Left lung (tissue), 10 donors: Measurements from ENCODE around the gene JAK1. TPM values are rescaled to one million over a fixed set of nuclear protein-coding genes. Genes with fewer than 3 reads are reported as not detected.

Experiments used
- ATAC-seq: fragments of 200-7000 bp; cut with Tn5 transposase; one replicate; pipeline ENCODE4 v1.9.1; 2020; ENCODE audit warnings: moderate library complexity
- DNase-seq, 4 donors: peaks; one replicate each; pipeline ENCODE4 v3.0.0-alpha.2; 2013 to 2020
- H3K27ac ChIP-seq, 2 donors: fragments of 200-600 bp; sonication (generic) in 1 of 2; one replicate each; pipeline versions ENCODE4 v1.5.0 to v1.8.0; 2020 to 2021
- H3K27me3 ChIP-seq, 2 donors: fragments of 200-600 bp; sonication (generic) in 1 of 2; one replicate each; pipeline versions ENCODE4 v1.5.0 to v1.8.0; 2020 to 2021
- H3K36me3 ChIP-seq, 2 donors: fragments of 200-600 bp; sonication (generic) in 1 of 2; one replicate each; pipeline versions ENCODE4 v1.5.0 to v1.8.0; 2020 to 2021
- H3K4me1 ChIP-seq, 2 donors: fragments of 200-600 bp; one replicate each; pipeline ENCODE4 v1.8.0; 2021
- H3K4me3 ChIP-seq, 2 donors: fragments of 200-600 bp; sonication (generic) in 1 of 2; one replicate each; pipeline versions ENCODE4 v1.5.0 to v1.8.0; 2020 to 2021; ENCODE audit warnings: mild to moderate bottlenecking in 1 of 2
- H3K9me3 ChIP-seq, 2 donors: fragments of 200-600 bp; sonication (generic) in 1 of 2; one replicate each; pipeline versions ENCODE4 v1.5.0 to v1.8.0; 2020 to 2021
- intact Hi-C, 2 donors: fragments of 100-400 bp; cut with DNase I; formaldehyde crosslinking; loops; one replicate each; pipeline versions ENCODE4 v1.11.2 to v1.14.2; 2022
- polyA plus RNA-seq, 6 donors: library from polyadenylated mRNA; unstranded; fragments of 120-200 nt; gene quantifications; one replicate each; pipeline ENCODE4 v1.2.1, GENCODE V29; 2013; ENCODE audit not compliant: insufficient read length in 6 of 6
- total RNA-seq, 2 donors: library from RNA; stranded (reverse); fragmentation: NEBNext Ultra II Directional; extraction: Animal tissue kit (Norgen Biotek cat#: 25700); gene quantifications; one replicate each; pipeline ENCODE4 v1.2.1, GENCODE V29; 2021
- TF ChIP-seq, protein P1 (sequence below), 2 donors: fragments of 200-600 bp; sonication (generic) in 1 of 2; IDR thresholded peaks; one replicate each; pipeline versions ENCODE4 v1.5.0 to v1.8.0; 2021; ENCODE audit warnings: antibody characterized with exemption in 2 of 2
- donor health status: DM: no; HTN: yes; CAD: no.
- donor health status: DM: no; HTN: no; CAD: no.

The JAK1 gene
- total and polyA plus RNA-seq, 8 donors: 103 to 162 (median 115) TPM

DNA sequence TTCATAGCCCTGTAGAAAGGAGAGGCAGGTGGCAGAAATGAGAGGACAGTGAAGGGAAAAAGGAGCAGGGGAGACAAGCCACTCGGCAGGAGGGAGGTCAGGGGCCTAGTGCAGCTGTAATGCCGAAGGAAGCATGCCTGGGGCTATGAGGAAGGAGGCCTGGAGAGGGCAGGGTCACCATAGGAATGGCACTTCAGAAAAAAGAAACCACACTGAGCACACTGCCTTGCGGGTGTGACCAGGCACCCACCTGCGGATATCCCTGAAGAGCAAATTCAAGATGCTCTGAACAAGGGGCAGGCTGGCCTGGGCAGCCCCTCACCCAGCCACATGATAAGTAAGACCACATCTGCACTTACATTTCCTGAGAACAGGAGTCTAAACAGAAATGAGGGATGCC is 104.7 kb downstream of the JAK1 start:
- H3K4me1 ChIP-seq: peaks cover 6 to 44% of the 10 kb centered on the region in 2 donors
- TF ChIP-seq, protein P1, sequence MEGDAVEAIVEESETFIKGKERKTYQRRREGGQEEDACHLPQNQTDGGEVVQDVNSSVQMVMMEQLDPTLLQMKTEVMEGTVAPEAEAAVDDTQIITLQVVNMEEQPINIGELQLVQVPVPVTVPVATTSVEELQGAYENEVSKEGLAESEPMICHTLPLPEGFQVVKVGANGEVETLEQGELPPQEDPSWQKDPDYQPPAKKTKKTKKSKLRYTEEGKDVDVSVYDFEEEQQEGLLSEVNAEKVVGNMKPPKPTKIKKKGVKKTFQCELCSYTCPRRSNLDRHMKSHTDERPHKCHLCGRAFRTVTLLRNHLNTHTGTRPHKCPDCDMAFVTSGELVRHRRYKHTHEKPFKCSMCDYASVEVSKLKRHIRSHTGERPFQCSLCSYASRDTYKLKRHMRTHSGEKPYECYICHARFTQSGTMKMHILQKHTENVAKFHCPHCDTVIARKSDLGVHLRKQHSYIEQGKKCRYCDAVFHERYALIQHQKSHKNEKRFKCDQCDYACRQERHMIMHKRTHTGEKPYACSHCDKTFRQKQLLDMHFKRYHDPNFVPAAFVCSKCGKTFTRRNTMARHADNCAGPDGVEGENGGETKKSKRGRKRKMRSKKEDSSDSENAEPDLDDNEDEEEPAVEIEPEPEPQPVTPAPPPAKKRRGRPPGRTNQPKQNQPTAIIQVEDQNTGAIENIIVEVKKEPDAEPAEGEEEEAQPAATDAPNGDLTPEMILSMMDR (IDR thresholded peaks at IDR 0.05): no peak
- no peak overlapping the region for H3K4me3 ChIP-seq
- intact Hi-C loops: no loop called here
- peaks cover 0 to 73% of the 10 kb centered on the region in 2 donors for H3K36me3 ChIP-seq
- ATAC-seq (peak; percentile 89), DNase-seq (peak in 2 of 4 donors; percentile 31 to 43)
- no peaks in the 10 kb centered on the region for H3K9me3 ChIP-seq
- H3K27ac ChIP-seq: no peak overlapping the region
- H3K27me3 ChIP-seq: no peaks in the 10 kb centered on the region

DNA sequence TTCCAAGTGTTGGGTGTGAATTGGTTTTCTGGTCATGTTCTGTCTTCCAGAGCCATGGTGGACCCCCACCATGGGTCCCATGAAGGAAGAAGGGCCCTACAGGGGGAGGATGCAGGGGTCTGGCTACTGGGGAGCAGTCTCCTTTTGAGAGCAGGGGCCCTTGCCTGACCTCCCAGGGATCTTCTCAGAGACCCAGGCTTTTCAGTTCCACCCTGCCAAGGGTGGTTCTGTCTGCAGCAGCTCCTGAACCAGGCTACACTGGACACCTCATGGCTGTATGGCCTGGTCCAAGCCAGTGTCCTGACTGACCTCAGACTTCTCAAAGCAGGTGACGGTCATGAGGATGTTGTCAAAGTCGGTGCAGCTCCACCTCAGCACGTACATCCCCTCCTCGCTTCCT is 109.0 kb downstream of the JAK1 start:
- H3K27me3 ChIP-seq: no peaks in the 10 kb centered on the region
- peaks cover 0 to 11% of the 10 kb centered on the region in 2 donors for H3K4me1 ChIP-seq
- H3K27ac ChIP-seq: no peak overlapping the region
- no peaks in the 10 kb centered on the region for H3K9me3 ChIP-seq
- intact Hi-C loops: no loop called here
- H3K36me3 ChIP-seq: peaks cover 0 to 96% of the 10 kb centered on the region in 2 donors
- no peak for DNase-seq
- ATAC-seq: no peak
- TF ChIP-seq, protein P1 (IDR thresholded peaks at IDR 0.05): no peak
- no peak overlapping the region for H3K4me3 ChIP-seq

DNA sequence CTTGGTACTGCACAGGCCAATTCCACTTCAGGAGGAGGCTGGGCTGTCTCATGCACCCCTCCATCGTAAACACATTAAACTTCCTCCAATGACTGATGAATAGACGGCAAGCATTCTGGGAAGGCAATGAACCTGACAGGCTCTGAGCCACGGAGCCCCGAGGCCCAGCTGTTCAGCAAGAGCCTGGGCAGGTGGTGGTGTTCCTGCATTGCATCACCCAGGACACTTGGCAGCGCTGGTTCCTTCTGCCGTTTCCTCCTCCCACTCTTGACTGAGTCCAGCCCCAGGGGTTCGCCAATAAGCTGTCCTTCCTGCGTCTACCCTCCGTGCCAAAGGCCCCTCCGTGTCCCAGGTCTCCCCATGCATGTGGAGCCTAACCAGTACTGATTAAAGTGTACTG is 109.8 kb downstream of the JAK1 start:
- intact Hi-C loops: no loop called here

DNA sequence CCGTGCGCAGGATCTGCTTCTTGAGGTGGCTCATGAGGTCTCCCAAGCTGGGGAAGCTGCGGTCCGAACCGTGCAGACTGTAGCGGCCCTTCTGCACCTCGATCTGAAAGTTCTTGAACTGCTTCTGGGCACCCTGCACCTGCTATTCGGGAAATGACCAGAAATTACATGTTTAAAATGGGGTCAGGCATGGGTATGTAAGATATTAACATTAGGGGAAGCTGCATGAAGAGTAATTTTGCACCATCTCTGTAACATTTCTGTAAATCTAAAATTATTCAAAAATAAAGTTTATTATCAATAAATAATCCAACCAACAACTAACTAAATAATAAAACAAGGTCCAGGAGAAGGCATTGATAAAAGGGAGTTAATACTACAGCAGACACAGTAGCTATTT is 110.8 kb downstream of the JAK1 start:
- Histone ChIP-seq H3K27ac (no peak overlapping the region), H3K4me3 (no peak overlapping the region), H3K27me3 (no peaks in the 10 kb centered on the region), H3K9me3 (no peaks in the 10 kb centered on the region), H3K4me1 (peaks cover 0 to 7% of the 10 kb centered on the region in 2 donors), H3K36me3 (peaks cover 0 to 100% of the 10 kb centered on the region in 2 donors)
- intact Hi-C loops: no loop called here
- TF ChIP-seq, protein P1 (IDR thresholded peaks at IDR 0.05): no peak
- DNase-seq (no peak), ATAC-seq (no peak)

More for the DNA sequence above, 109.8 kb downstream of the JAK1 start:
- Histone ChIP-seq H3K36me3 (peaks cover 0 to 96% of the 10 kb centered on the region in 2 donors), H3K27ac (no peak overlapping the region), H3K4me3 (no peak overlapping the region), H3K9me3 (no peaks in the 10 kb centered on the region), H3K4me1 (peaks cover 0 to 11% of the 10 kb centered on the region in 2 donors), H3K27me3 (no peaks in the 10 kb centered on the region)
- DNase-seq (peak in 2 of 4 donors; percentile 54 to 80), ATAC-seq (peak; percentile 67)
- TF ChIP-seq, protein P1 (IDR thresholded peaks at IDR 0.05): no peak

DNA sequence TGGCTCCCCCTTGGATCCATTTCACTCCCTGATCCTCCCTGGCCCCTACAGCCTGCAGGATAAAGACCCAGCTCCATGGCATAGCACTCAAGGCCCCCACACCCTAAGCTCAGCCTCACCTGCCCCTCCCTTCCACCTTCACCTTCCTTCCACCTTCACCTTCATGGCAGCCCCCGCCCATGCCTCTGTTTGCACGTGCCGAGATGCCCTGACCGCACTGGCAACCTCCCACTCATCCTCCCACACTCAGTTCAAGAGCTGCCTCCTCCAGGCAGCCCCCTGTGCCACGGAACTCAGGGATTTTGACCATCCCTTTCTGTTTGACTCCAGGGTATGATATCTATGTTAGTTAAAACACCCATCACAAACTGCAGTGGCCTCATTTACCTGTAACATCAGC is 111.7 kb downstream of the JAK1 start:
- Histone ChIP-seq H3K9me3 (no peaks in the 10 kb centered on the region), H3K4me3 (no peak overlapping the region), H3K27me3 (no peaks in the 10 kb centered on the region), H3K4me1 (peaks cover 0 to 7% of the 10 kb centered on the region in 2 donors), H3K27ac (no peak overlapping the region), H3K36me3 (peaks cover 0 to 100% of the 10 kb centered on the region in 2 donors)
- TF ChIP-seq, protein P1 (IDR thresholded peaks at IDR 0.05): no peak
- intact Hi-C loops: no loop called here
- no peak for ATAC-seq
- DNase-seq: no peak
